ENCODE measurements around the gene C9orf78. TPM values are rescaled to one million over a fixed set of nuclear protein-coding genes. Genes with fewer than 3 reads are reported as not detected.

Gene C9orf78
- total RNA-seq, 3 donors from 2014 or later = 56.7 to 189 (median 57.8) TPM

DNA sequence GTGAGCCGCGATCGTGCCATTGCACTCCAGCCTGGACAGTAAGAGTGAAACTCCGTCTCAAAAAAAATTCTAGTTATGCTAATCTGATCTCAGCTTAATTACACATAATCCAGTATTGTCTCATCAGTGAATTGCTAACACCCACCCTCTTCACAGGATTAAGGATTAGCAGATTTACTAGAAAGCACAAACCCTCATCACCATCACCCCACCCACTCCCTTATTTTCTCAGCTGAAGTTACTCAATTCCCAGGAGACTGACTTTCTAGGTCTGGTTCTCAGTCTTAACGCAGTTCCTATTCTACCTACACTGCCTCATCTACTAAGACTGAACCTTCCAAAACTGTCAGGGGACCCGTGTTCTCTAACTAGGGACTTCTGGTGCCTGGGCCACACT lies 23.1 kb downstream of the C9orf78 start:
- no peaks in the 10 kb centered on the region for H3K36me3 ChIP-seq
- no peaks in the 10 kb centered on the region for H3K9me3 ChIP-seq
- H3K27me3 ChIP-seq = no peaks in the 10 kb centered on the region
- DNase-seq (ENCODE audit: low spot score in 2 of 2) = no peak
- intact Hi-C loops (cut with DNase I; ENCODE audit: low total_unique reads) = no loop called here
- no peak overlapping the region for H3K4me3 ChIP-seq
- no peak overlapping the region for H3K27ac ChIP-seq
- no peaks in the 10 kb centered on the region for H3K4me1 ChIP-seq
- TF ChIP-seq POLR2AphosphoS5 (IDR thresholded peaks at IDR 0.05) (no peak), POLR2A (IDR thresholded peaks at IDR 0.05) (no peak)
- TF ChIP-seq, protein P1, sequence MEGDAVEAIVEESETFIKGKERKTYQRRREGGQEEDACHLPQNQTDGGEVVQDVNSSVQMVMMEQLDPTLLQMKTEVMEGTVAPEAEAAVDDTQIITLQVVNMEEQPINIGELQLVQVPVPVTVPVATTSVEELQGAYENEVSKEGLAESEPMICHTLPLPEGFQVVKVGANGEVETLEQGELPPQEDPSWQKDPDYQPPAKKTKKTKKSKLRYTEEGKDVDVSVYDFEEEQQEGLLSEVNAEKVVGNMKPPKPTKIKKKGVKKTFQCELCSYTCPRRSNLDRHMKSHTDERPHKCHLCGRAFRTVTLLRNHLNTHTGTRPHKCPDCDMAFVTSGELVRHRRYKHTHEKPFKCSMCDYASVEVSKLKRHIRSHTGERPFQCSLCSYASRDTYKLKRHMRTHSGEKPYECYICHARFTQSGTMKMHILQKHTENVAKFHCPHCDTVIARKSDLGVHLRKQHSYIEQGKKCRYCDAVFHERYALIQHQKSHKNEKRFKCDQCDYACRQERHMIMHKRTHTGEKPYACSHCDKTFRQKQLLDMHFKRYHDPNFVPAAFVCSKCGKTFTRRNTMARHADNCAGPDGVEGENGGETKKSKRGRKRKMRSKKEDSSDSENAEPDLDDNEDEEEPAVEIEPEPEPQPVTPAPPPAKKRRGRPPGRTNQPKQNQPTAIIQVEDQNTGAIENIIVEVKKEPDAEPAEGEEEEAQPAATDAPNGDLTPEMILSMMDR (IDR thresholded peaks at IDR 0.05) = no peak

DNA sequence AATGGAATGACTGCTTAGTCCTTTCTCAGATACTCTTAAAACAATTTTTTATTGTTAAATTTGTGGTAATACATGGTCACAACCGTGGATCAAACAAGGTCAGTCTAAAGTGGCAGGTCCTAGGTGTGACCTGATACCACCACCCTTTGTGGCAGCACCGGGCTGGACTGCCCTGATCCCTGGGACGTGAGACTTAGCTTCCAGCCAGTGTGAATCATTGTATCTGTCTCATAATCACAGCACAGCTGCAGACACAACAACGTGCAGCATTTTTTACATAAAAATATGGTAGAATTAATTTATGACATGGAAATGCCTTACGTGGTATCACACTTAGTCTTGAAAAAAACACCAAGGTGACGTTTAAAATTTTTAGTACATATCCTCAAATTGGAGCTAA lies 24.3 kb downstream of the C9orf78 start:
- no peaks in the 10 kb centered on the region for H3K36me3 ChIP-seq
- H3K27ac ChIP-seq = no peak overlapping the region
- DNase-seq (ENCODE audit: low spot score in 2 of 2) = no peak
- no peaks in the 10 kb centered on the region for H3K4me1 ChIP-seq
- TF ChIP-seq, protein P1 (IDR thresholded peaks at IDR 0.05) = no peak
- TF ChIP-seq POLR2AphosphoS5 (IDR thresholded peaks at IDR 0.05) (no peak), POLR2A (IDR thresholded peaks at IDR 0.05) (no peak)
- no peak overlapping the region for H3K4me3 ChIP-seq
- H3K9me3 ChIP-seq = no peaks in the 10 kb centered on the region
- no peaks in the 10 kb centered on the region for H3K27me3 ChIP-seq
- intact Hi-C loops (cut with DNase I; ENCODE audit: low total_unique reads) = no loop called here

DNA sequence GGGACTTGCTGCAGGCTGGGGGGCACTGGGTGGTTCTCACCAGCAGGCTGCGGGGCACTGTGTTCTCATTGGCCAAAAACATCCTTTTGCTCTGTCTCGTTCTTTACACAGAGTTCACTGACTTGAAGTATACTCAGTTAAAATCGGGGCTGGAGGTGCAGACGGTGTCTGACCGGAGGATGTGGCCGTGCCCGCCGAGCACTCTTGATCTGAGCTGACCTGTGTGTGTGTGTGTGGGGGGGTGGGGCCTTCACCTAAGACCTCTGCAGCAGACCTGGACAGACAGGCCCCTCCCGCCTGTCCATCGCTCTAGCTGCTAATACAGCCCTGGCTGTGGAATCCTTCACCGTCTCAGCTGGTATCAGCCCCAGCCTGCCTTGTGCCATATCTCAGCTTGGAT lies 25.0 kb downstream of the C9orf78 start:
- intact Hi-C loops (cut with DNase I; ENCODE audit: low total_unique reads) = no loop called here
- TF ChIP-seq POLR2AphosphoS5 (IDR thresholded peaks at IDR 0.05) = no peak
- no peak for TF ChIP-seq POLR2A (IDR thresholded peaks at IDR 0.05)
- TF ChIP-seq, protein P1 (IDR thresholded peaks at IDR 0.05) = no peak
- no peaks in the 10 kb centered on the region for H3K36me3 ChIP-seq

DNA sequence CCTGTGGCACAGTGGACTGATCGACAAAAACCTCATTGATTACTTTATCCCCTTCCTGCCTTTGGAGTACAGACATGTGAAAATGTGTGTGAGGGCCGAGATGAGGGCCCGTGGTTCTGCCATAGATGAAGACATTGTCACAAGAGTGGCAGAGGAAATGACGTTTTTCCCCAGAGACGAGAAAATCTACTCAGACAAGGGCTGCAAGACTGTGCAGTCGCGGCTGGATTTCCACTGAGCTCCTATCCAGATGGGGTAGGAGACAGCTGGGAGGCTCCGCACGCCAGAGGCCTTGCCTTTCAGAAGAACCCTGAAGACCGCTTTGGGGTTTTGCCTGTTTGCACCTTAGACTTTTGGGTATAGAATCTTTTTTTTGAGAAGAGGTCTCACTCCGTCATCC lies 25.7 kb downstream of the C9orf78 start:
- no peak for DNase-seq (ENCODE audit: low spot score in 2 of 2)
- Histone ChIP-seq H3K36me3 (no peaks in the 10 kb centered on the region), H3K4me1 (no peaks in the 10 kb centered on the region), H3K27ac (no peak overlapping the region), H3K27me3 (no peaks in the 10 kb centered on the region), H3K4me3 (no peak overlapping the region), H3K9me3 (no peaks in the 10 kb centered on the region)
- TF ChIP-seq, protein P1 (IDR thresholded peaks at IDR 0.05) = no peak
- no peak for TF ChIP-seq POLR2A (IDR thresholded peaks at IDR 0.05)
- no peak for TF ChIP-seq POLR2AphosphoS5 (IDR thresholded peaks at IDR 0.05)
- intact Hi-C loops (cut with DNase I; ENCODE audit: low total_unique reads) = no loop called here

More for the DNA sequence above, 25.0 kb downstream of the C9orf78 start:
- no peak for DNase-seq (ENCODE audit: low spot score in 2 of 2)
- no peaks in the 10 kb centered on the region for H3K4me1 ChIP-seq
- no peak overlapping the region for H3K27ac ChIP-seq
- no peaks in the 10 kb centered on the region for H3K9me3 ChIP-seq
- H3K27me3 ChIP-seq = no peaks in the 10 kb centered on the region
- no peak overlapping the region for H3K4me3 ChIP-seq

DNA sequence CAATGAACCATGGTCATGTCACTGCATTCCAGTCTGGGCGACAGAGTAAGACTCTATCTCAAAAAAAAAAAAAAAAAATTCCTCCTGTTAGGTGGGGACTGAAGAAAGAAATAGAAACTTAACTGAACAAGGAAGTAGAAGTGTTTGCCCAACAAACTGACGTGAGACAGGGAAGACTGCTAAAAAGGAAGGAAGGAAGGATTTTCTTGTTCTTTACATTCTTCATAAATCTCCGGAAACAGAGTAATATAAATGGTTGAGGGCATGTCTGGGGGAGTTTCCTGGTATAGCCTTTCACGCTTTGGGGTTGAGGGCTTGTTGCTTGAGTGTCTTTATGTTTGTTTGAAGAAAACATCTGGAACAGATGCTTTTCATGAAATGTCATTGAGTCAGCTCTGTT lies 29.0 kb downstream of the C9orf78 start:
- TF ChIP-seq POLR2A (IDR thresholded peaks at IDR 0.05) = no peak
- no peak for TF ChIP-seq POLR2AphosphoS5 (IDR thresholded peaks at IDR 0.05)
- TF ChIP-seq, protein P1 (IDR thresholded peaks at IDR 0.05) = no peak
- no peaks in the 10 kb centered on the region for H3K9me3 ChIP-seq
- H3K4me1 ChIP-seq = peaks cover 0 to 4% of the 10 kb centered on the region in 2 donors
- no peaks in the 10 kb centered on the region for H3K36me3 ChIP-seq
- H3K27ac ChIP-seq = no peak overlapping the region
- intact Hi-C loops (cut with DNase I; ENCODE audit: low total_unique reads) = no loop called here
- no peak overlapping the region for H3K4me3 ChIP-seq
- no peaks in the 10 kb centered on the region for H3K27me3 ChIP-seq
- DNase-seq (ENCODE audit: low spot score in 2 of 2) = no peak

Measured in breast epithelium (tissue), 4 donors.